Heart left ventricle (tissue), 16 donors: ENCODE data around the gene SMPDL3B. TPM values are rescaled to one million over a fixed set of nuclear protein-coding genes. Genes with fewer than 3 reads are reported as not detected.

Experiments used
- ATAC-seq, 4 donors: fragments of 200-7000 bp; cut with Tn5 transposase; one replicate each; pipeline ENCODE4 v1.9.1; 2020 to 2022; ENCODE audit warnings: moderate library complexity in 4 of 4, mild to moderate bottlenecking in 3 of 4, moderate number of reproducible peaks in 1 of 4
- DNase-seq, 5 donors: peaks; one replicate each; pipeline ENCODE4 v3.0.0-alpha.2; 2020
- H3K27ac ChIP-seq, 12 donors: fragments of 200-600 bp; sonication (generic) in 4 of 12; one replicate each; pipeline versions ENCODE4 v1.5.0 to v1.8.0; 2016 to 2022; ENCODE audit warnings: mild to moderate bottlenecking in 2 of 12
- H3K27me3 ChIP-seq, 9 donors: fragments of 200-600 bp; sonication (generic) in 2 of 9; one replicate each; pipeline versions ENCODE4 v1.5.1 to v1.8.0; 2016 to 2022; ENCODE audit warnings: mild to moderate bottlenecking in 3 of 9
- H3K36me3 ChIP-seq, 9 donors: fragments of 200-600 bp; sonication (generic) in 2 of 9; one replicate each; pipeline versions ENCODE4 v1.5.0 to v1.8.0; 2018 to 2022; ENCODE audit warnings: mild to moderate bottlenecking in 2 of 9
- H3K4me1 ChIP-seq, 12 donors: fragments of 200-600 bp; sonication (generic) in 4 of 12; one replicate each; pipeline versions ENCODE4 v1.5.0 to v1.8.0; 2016 to 2022; ENCODE audit warnings: mild to moderate bottlenecking in 3 of 12
- H3K4me3 ChIP-seq, 12 donors: fragments of 200-600 bp; sonication (generic) in 4 of 12; one replicate each; pipeline versions ENCODE4 v1.5.0 to v1.8.0; 2017 to 2022; ENCODE audit warnings: mild to moderate bottlenecking in 9 of 12, moderate library complexity in 4 of 12
- H3K9me3 ChIP-seq, 12 donors: fragments of 200-600 bp; sonication (generic) in 4 of 12; one replicate each; pipeline versions ENCODE4 v1.5.0 to v1.8.0; 2016 to 2022; ENCODE audit warnings: mild to moderate bottlenecking in 1 of 12
- CTCF ChIP-seq, 12 donors: fragments of 200-600 bp; sonication (generic) in 4 of 12; IDR thresholded peaks; one replicate each; pipeline versions ENCODE4 v1.5.0 to v1.8.0; 2018 to 2022; ENCODE audit warnings: antibody characterized with exemption in 12 of 12, mild to moderate bottlenecking in 5 of 12
- POLR2A ChIP-seq, 2 donors: fragments of 450-650 bp; IDR thresholded peaks; one replicate each; pipeline ENCODE4 v1.6.1; 2017; ENCODE audit warnings: antibody characterized with exemption in 2 of 2, mild to moderate bottlenecking in 2 of 2, moderate library complexity in 2 of 2
- WGBS, 4 donors: extraction: QIAGEN DNeasy Blood & Tissue Kit in 2 of 4; methylation state at CpG; one replicate each; pipeline versions ENCODE4 v1.1.5 to v1.1.7; 2013 to 2018; 5-methylcytosine and 5-hydroxymethylcytosine counted together
- intact Hi-C, 10 donors: fragments of 100-400 bp; cut with DNase I; formaldehyde crosslinking; loops; one replicate each; pipeline versions ENCODE4 v1.11.1 to v1.14.2; 2022
- polyA plus RNA-seq, 2 donors: library from polyadenylated mRNA; stranded (reverse); fragments of 200-250 nt; gene quantifications; one replicate each; pipeline ENCODE4 v1.2.3, GENCODE V29; 2013
- total RNA-seq, 9 donors: library from RNA; depleted of rRNA in 2 of 9; stranded (reverse); fragments of >200 nt in 2 of 9; fragmentation: NEBNext Ultra II Directional in 3 of 9; extraction: Animal tissue kit (Norgen Biotek cat#: 25700) in 3 of 9; gene quantifications; one replicate each; pipeline versions ENCODE4 v1.1.0 to v1.2.4, GENCODE V29; 2016 to 2023
- donor health status: ischemic (EF 13 %, LVEDD 7.1; RV severe dilation, severe dysfunction).
- donor health status: healthy with polysubstance abuse.
- donor health status: DM: no; HTN: yes; CAD: no.
- donor health status: DM: no; HTN: no; CAD: no.
- donor health status: ischemic (EF 25% LVEDD 6.9; RV normal size, moderate dysfunction).
- donor health status: ischemic (EF 25% LVEDD 5.7; RV mildly dilated, moderate dysfunction).
- donor health status: healthy.
- donor health status: DM: yes; HTN: yes; CAD: no.
- donor health status: ischemic (EF 35%, LVEDD 5.7; RV mildly dilated, moderate dysfunction).
- donor health status: nonischemic (EF 11% LVEDD 7.7; RV severe dilation, severe dysfunction).
- donor health status: DM: yes; HTN: yes; CAD: no.
- donor health status: PGD.
- donor health status: ischemic (EF 29% LVEDD 5.4; RV normal size, mild dysfunction).
- donor health status: nonischemic (EF 23%, LVEDD 6.1; RV moderate dilation, normal function).

Gene SMPDL3B
- total and polyA plus RNA-seq, 11 donors: 0.08 to 2.2 TPM; not detected in 9

GRCh38 chr1:27915082-27915575 is 19.7 kb upstream of the SMPDL3B start:
- ATAC-seq: no peak
- intact Hi-C loops: no loop called here

GRCh38 chr1:27922272-27922671 is 12.5 kb upstream of the SMPDL3B start:
- no peaks in the 10 kb centered on the region for H3K36me3 ChIP-seq
- intact Hi-C loops: no loop called here
- no peaks in the 10 kb centered on the region for H3K27me3 ChIP-seq
- H3K4me3 ChIP-seq: no peak overlapping the region
- DNase-seq (no peak), ATAC-seq (no peak)
- H3K9me3 ChIP-seq: no peaks in the 10 kb centered on the region
- WGBS, 4 donors: 83 to 92% (median 86%) methylated on average over 3 of the region's 3 CpGs
- no peak overlapping the region for H3K27ac ChIP-seq
- no peak for TF ChIP-seq CTCF (IDR thresholded peaks at IDR 0.05)
- TF ChIP-seq POLR2A (IDR thresholded peaks at IDR 0.05): no peak
- H3K4me1 ChIP-seq: no peaks in the 10 kb centered on the region

More at GRCh38 chr1:27915082-27915575, 19.7 kb upstream of the SMPDL3B start:
- Histone ChIP-seq H3K27me3 (no peaks in the 10 kb centered on the region), H3K4me3 (peak overlapping the region in 10 of 12 donors; percentile 3 to 91 (median 78)), H3K9me3 (peaks cover 0 to 10% (median 6%) of the 10 kb centered on the region in 12 donors), H3K36me3 (peaks cover 0 to 29% (median 19%) of the 10 kb centered on the region in 9 donors), H3K4me1 (peaks cover 0 to 21% (median 7%) of the 10 kb centered on the region in 12 donors), H3K27ac (peak overlapping the region in 10 of 12 donors; percentile 9 to 88 (median 77))
- no peak for DNase-seq
- WGBS, 4 donors: 56 to 66% (median 61%) methylated on average over 7 of the region's 7 CpGs
- TF ChIP-seq POLR2A (IDR thresholded peaks at IDR 0.05) (no peak), CTCF (IDR thresholded peaks at IDR 0.05) (no peak)

- H3K9me3 ChIP-seq: no peaks in the 10 kb centered on the region
- intact Hi-C loops: no loop called here
- WGBS, 4 donors: 70 to 91% (median 78%) methylated on average over 5 of the region's 5 CpGs
- H3K27me3 ChIP-seq: peaks cover 0 to 10% (median 0%) of the 10 kb centered on the region in 9 donors
- no peaks in the 10 kb centered on the region for H3K36me3 ChIP-seq
- H3K4me1 ChIP-seq: no peaks in the 10 kb centered on the region
- TF ChIP-seq CTCF (IDR thresholded peaks at IDR 0.05) (no peak), POLR2A (IDR thresholded peaks at IDR 0.05) (no peak)
- DNase-seq (no peak), ATAC-seq (no peak)
- no peak overlapping the region for H3K27ac ChIP-seq
- H3K4me3 ChIP-seq: no peak overlapping the region
These were observed 6.4 kb upstream of the SMPDL3B start for GRCh38 chr1:27928216-27928954.

- Histone ChIP-seq H3K27me3 (peaks cover 0 to 28% (median 8%) of the 10 kb centered on the region in 9 donors), H3K27ac (no peak overlapping the region), H3K4me3 (no peak overlapping the region), H3K36me3 (no peaks in the 10 kb centered on the region), H3K9me3 (no peaks in the 10 kb centered on the region), H3K4me1 (peaks cover 0 to 12% (median 1%) of the 10 kb centered on the region in 12 donors)
- TF ChIP-seq CTCF (IDR thresholded peaks at IDR 0.05) (no peak), POLR2A (IDR thresholded peaks at IDR 0.05) (no peak)
- ATAC-seq (no peak), DNase-seq (no peak)
- intact Hi-C loops: loop anchor here in 1 of 10 donors (10.0 kb wide), 1 partner anchor 54 kb away; no protein-coding TSS in a partner anchor
- WGBS, 4 donors: 79 to 95% (median 89%) methylated on average over 6 of the region's 6 CpGs
These were observed 3.6 kb upstream of the SMPDL3B start for GRCh38 chr1:27931184-27931583.
